Left ventricle myocardium inferior (tissue), 1 donor: ENCODE measurements around the gene CCT6B. TPM values are rescaled to one million over a fixed set of nuclear protein-coding genes. Genes with fewer than 3 reads are reported as not detected.

Source experiments
- DNase-seq: peaks from one replicate; pipeline ENCODE4 v3.0.0-alpha.2; 2020
- H3K27ac ChIP-seq: fragments of 200-600 bp; replicated peaks from 2 replicates; pipeline ENCODE4 v1.8.0; 2021
- H3K27me3 ChIP-seq: fragments of 200-600 bp; 2 replicates; pipeline ENCODE4 v1.8.0; 2021; ENCODE audit warnings: low read depth
- H3K36me3 ChIP-seq: fragments of 200-600 bp; 2 replicates; pipeline ENCODE4 v1.8.0; 2021
- H3K4me1 ChIP-seq: fragments of 200-600 bp; 2 replicates; pipeline ENCODE4 v1.8.0; 2021
- H3K4me3 ChIP-seq: fragments of 200-600 bp; 2 replicates; pipeline ENCODE4 v1.8.0; 2021; ENCODE audit warnings: mild to moderate bottlenecking, moderate library complexity
- H3K9me3 ChIP-seq: fragments of 200-600 bp; replicated peaks from 2 replicates; pipeline ENCODE4 v1.8.0; 2021
- intact Hi-C: fragments of 100-400 bp; cut with micrococcal nuclease; formaldehyde crosslinking; loops from one replicate; pipeline ENCODE4 v1.11.0; 2022
- total RNA-seq: library from RNA; stranded (reverse); fragmentation: NEBNext Ultra II Directional; extraction: Animal tissue kit (Norgen Biotek cat#: 25700); gene quantifications from one replicate; pipeline ENCODE4 v1.2.1, GENCODE V29; 2021
- TF ChIP-seq, protein P1 (sequence below): fragments of 200-600 bp; IDR thresholded peaks from 2 replicates; pipeline ENCODE4 v1.8.0; 2021; ENCODE audit warnings: antibody characterized with exemption, mild to moderate bottlenecking, borderline replicate concordance
- donor health status: DM: no; HTN: yes; CAD: no; lungs with severe emphysema.

Gene CCT6B
- total RNA-seq, 1 donor from 2014 or later: 2.6 TPM

DNA sequence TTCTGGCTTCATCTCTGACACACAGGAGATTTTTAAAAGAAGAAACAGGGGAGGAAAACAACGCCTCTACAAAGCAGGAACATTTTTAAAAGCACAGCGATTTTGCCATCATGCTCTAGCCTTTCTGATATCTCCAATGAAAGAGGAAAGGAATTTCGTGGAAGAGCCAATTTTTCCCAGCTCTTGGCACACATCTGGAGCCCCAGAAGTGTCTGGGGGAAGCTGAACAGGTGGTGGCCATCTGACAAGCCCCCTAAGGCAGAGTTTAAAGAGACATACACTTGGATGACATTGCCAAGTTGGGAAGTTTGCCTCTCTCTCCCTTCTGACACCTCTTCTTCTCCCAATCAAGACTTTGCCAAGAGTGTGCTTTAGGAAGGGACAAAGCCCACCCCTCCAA is 82.1 kb downstream of the CCT6B start:
- Histone ChIP-seq H3K4me1 (no peaks in the 10 kb centered on the region), H3K27me3 (peaks cover 62% of the 10 kb centered on the region), H3K27ac (no peak overlapping the region), H3K9me3 (peaks cover 18% of the 10 kb centered on the region), H3K36me3 (no peaks in the 10 kb centered on the region), H3K4me3 (no peak overlapping the region)
- intact Hi-C loops: no loop called here
- no peak for DNase-seq
- TF ChIP-seq, protein P1, sequence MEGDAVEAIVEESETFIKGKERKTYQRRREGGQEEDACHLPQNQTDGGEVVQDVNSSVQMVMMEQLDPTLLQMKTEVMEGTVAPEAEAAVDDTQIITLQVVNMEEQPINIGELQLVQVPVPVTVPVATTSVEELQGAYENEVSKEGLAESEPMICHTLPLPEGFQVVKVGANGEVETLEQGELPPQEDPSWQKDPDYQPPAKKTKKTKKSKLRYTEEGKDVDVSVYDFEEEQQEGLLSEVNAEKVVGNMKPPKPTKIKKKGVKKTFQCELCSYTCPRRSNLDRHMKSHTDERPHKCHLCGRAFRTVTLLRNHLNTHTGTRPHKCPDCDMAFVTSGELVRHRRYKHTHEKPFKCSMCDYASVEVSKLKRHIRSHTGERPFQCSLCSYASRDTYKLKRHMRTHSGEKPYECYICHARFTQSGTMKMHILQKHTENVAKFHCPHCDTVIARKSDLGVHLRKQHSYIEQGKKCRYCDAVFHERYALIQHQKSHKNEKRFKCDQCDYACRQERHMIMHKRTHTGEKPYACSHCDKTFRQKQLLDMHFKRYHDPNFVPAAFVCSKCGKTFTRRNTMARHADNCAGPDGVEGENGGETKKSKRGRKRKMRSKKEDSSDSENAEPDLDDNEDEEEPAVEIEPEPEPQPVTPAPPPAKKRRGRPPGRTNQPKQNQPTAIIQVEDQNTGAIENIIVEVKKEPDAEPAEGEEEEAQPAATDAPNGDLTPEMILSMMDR: no peak

Other genes starting within 250 kb of the CCT6B start
- 9.0 TPM for gene ZNF830, start 80 bp upstream of the CCT6B start, total RNA-seq
- 16.5 TPM for gene LIG3, start 19.1 kb upstream of the CCT6B start, total RNA-seq
- 10.1 TPM for gene RFFL, start 102.2 kb upstream of the CCT6B start, total RNA-seq
- gene RAD51D, start 158.4 kb upstream of the CCT6B start, total RNA-seq: 4.6 TPM
- gene FNDC8, start 160.2 kb upstream of the CCT6B start, total RNA-seq: not detected
- 4.2 TPM for gene NLE1, start 180.8 kb upstream of the CCT6B start, total RNA-seq
- gene UNC45B, start 186.4 kb upstream of the CCT6B start, total RNA-seq: 205 TPM
- gene SLC35G3, start 232.9 kb upstream of the CCT6B start, total RNA-seq: not detected